Mesenchymal stem cell (in vitro differentiated cells and primary cell): ENCODE results near the gene SCAF1. TPM values are rescaled to one million over a fixed set of nuclear protein-coding genes. Genes with fewer than 3 reads are reported as not detected.

ENCODE experiments used
- DNase-seq: peaks from one replicate; pipeline ENCODE4 v3.0.0-alpha.2; 2013
- H2AFZ ChIP-seq: one replicate; pipeline ENCODE4 v1.6.1; 2013; ENCODE audit warnings: low read depth, mild to moderate bottlenecking, control low read depth, inconsistent platforms, low read length, moderate library complexity
- H2AK5ac ChIP-seq: 2 replicates; pipeline ENCODE4 v1.6.1; 2013; ENCODE audit warnings: low read length, moderate library complexity, mild to moderate bottlenecking, inconsistent platforms; ENCODE audit not compliant: severe bottlenecking
- H2BK120ac ChIP-seq: one replicate; pipeline ENCODE4 v1.6.1; 2013; ENCODE audit warnings: low read depth, mild to moderate bottlenecking, inconsistent platforms, low read length, moderate library complexity
- H2BK12ac ChIP-seq, 2 experiments: one replicate each; pipeline ENCODE4 v1.6.1; 2013; ENCODE audit warnings: inconsistent platforms in 2 of 2, low read length in 2 of 2, mild to moderate bottlenecking in 2 of 2, moderate library complexity in 2 of 2, control low read depth in 1 of 2
- H2BK15ac ChIP-seq: one replicate; pipeline ENCODE4 v1.6.1; 2013; ENCODE audit warnings: mild to moderate bottlenecking, low read depth, inconsistent platforms; ENCODE audit not compliant: poor library complexity, severe bottlenecking
- H2BK5ac ChIP-seq: 2 replicates; pipeline ENCODE4 v1.6.1; 2013; ENCODE audit warnings: low read depth, mild to moderate bottlenecking, low read length, control low read depth, inconsistent platforms; ENCODE audit not compliant: poor library complexity, severe bottlenecking
- H3K14ac ChIP-seq, 2 experiments: one replicate each; pipeline ENCODE4 v1.6.1; 2013; ENCODE audit warnings: inconsistent platforms in 2 of 2, low read length in 2 of 2, control low read depth in 1 of 2, mild to moderate bottlenecking in 1 of 2, moderate library complexity in 1 of 2
- H3K18ac ChIP-seq, 2 experiments: one replicate each; pipeline ENCODE4 v1.6.1; 2013; ENCODE audit warnings: inconsistent platforms in 2 of 2, low read length in 2 of 2, control low read depth in 1 of 2, low read depth in 1 of 2, mild to moderate bottlenecking in 1 of 2
- H3K23ac ChIP-seq, 2 experiments: one replicate each; pipeline ENCODE4 v1.6.1; 2013; ENCODE audit warnings: inconsistent platforms in 2 of 2, low read length in 2 of 2, mild to moderate bottlenecking in 2 of 2, moderate library complexity in 2 of 2, control low read depth in 1 of 2
- H3K27ac ChIP-seq: 2 replicates; pipeline ENCODE4 v1.5.1; 2013; ENCODE audit warnings: mild to moderate bottlenecking, moderate library complexity, low read length, control low read depth, inconsistent platforms; ENCODE audit not compliant: poor library complexity, severe bottlenecking
- H3K27me3 ChIP-seq, 2 experiments: 2 replicates each; pipeline versions ENCODE4 v1.6.1 to v1.7.0; 2013; ENCODE audit warnings: low read length in 2 of 2, mild to moderate bottlenecking in 2 of 2, moderate library complexity in 2 of 2, control low read depth in 1 of 2, inconsistent platforms in 1 of 2; ENCODE audit not compliant: control insufficient read depth in 1 of 2, insufficient read depth in 1 of 2
- H3K36me3 ChIP-seq, 2 experiments: 2 replicates each; pipeline versions ENCODE4 v1.6.1 to v1.7.0; 2013; ENCODE audit warnings: low read length in 2 of 2, control low read depth in 1 of 2, inconsistent platforms in 1 of 2, low read depth in 1 of 2, mild to moderate bottlenecking in 1 of 2; ENCODE audit not compliant: insufficient read depth in 2 of 2, control insufficient read depth in 1 of 2
- H3K4ac ChIP-seq, 2 experiments: one replicate each; pipeline ENCODE4 v1.6.1; 2013; ENCODE audit warnings: inconsistent platforms in 2 of 2, low read length in 2 of 2, mild to moderate bottlenecking in 2 of 2, moderate library complexity in 2 of 2, control low read depth in 1 of 2, low read depth in 1 of 2
- H3K4me1 ChIP-seq: 2 replicates; pipeline ENCODE4 v1.6.1; 2013; ENCODE audit warnings: low read depth, low read length, control low read depth; ENCODE audit not compliant: control insufficient read depth, insufficient read depth
- H3K4me2 ChIP-seq: 2 replicates; pipeline ENCODE4 v1.6.1; 2013; ENCODE audit warnings: low read length, mild to moderate bottlenecking, inconsistent platforms; ENCODE audit not compliant: poor library complexity, severe bottlenecking
- H3K4me3 ChIP-seq, 2 experiments: 2 replicates each; pipeline versions ENCODE4 v1.5.1 to v1.7.0; 2013; ENCODE audit warnings: low read length in 2 of 2, mild to moderate bottlenecking in 2 of 2, control low read depth in 1 of 2, low read depth in 1 of 2; ENCODE audit not compliant: insufficient read depth in 1 of 2
- H3K79me1 ChIP-seq: replicated peaks from 2 replicates; pipeline ENCODE4 v1.6.1; 2013; ENCODE audit warnings: mild to moderate bottlenecking, control low read depth, low read length, inconsistent platforms; ENCODE audit not compliant: poor library complexity, severe bottlenecking
- H3K9ac ChIP-seq: 2 replicates; pipeline ENCODE4 v1.7.0; 2013; ENCODE audit warnings: mild to moderate bottlenecking, low read length, moderate library complexity
- H3K9me3 ChIP-seq: 2 replicates; pipeline ENCODE4 v1.7.0; 2013; ENCODE audit warnings: mild to moderate bottlenecking, low read length; ENCODE audit not compliant: control insufficient read depth
- H4K8ac ChIP-seq: one replicate; pipeline ENCODE4 v1.6.1; 2013; ENCODE audit warnings: inconsistent platforms, mild to moderate bottlenecking, low read length, moderate library complexity
- H4K91ac ChIP-seq: one replicate; pipeline ENCODE4 v1.6.1; 2013; ENCODE audit warnings: mild to moderate bottlenecking, low read length, inconsistent platforms
- WGBS: methylation state at CpG from one replicate; pipeline ENCODE4 v1.1.7; 2013; ENCODE audit warnings: mixed read lengths; 5-methylcytosine and 5-hydroxymethylcytosine counted together
- small RNA-seq: library from polyadenylated mRNA; stranded (forward); fragments of <200 nt; extraction: miRNeasy Mini kit (QIAGEN cat#:217004); gene quantifications from one replicate; pipeline ENCODE3, GENCODE V24; 2013; ENCODE audit warnings: low read depth

The SCAF1 gene

GRCh38 chr19:49705919-49706318, 63.9 kb downstream of the SCAF1 start:
- H4K8ac ChIP-seq = no peak overlapping the region
- WGBS = 92% methylated on average over 16 of the region's 16 CpGs

More at GRCh38 chr19:49705919-49706318, 63.9 kb downstream of the SCAF1 start:
- Histone ChIP-seq H3K4me2 (no peak overlapping the region), H3K14ac (no peak overlapping the region), H2AK5ac (no peak overlapping the region), H3K27me3 (no peaks in the 10 kb centered on the region), H3K27ac (no peak overlapping the region), H2BK120ac (no peak overlapping the region), H3K79me1 (no peaks in the 10 kb centered on the region), H2BK12ac (no peak overlapping the region), H2AFZ (no peak overlapping the region), H3K36me3 (peaks cover 28 to 65% of the 10 kb centered on the region in 2 experiments), H4K91ac (no peak overlapping the region), H3K9me3 (no peaks in the 10 kb centered on the region), H2BK5ac (no peak overlapping the region), H3K18ac (no peak overlapping the region), H3K4me3 (no peak overlapping the region), H3K23ac (no peak overlapping the region), H3K4me1 (peaks cover 2% of the 10 kb centered on the region), H2BK15ac (no peak overlapping the region), H3K4ac (no peak overlapping the region), H3K9ac (no peak overlapping the region)
- no peak for DNase-seq

Small RNA genes lying within 50 kb of the gene (small RNA-seq; reads per million reads assigned to genes)
- gene MIR5088 = not detected
